GM21723 (cell line): ENCODE measurements around the gene DAGLA.

Source experiments
- ATAC-seq: cut with Tn5 transposase; IDR thresholded peaks from one replicate; pipeline ENCODE4 v1.9.1; 2021; ENCODE audit warnings: mild to moderate bottlenecking, moderate library complexity; ENCODE audit not compliant: unreplicated experiment

Gene DAGLA

GRCh38 chr11:61793083-61793828 lies 113.1 kb downstream of the DAGLA start:
- ATAC-seq: no peak

GRCh38 chr11:61793829-61794204 lies 113.6 kb downstream of the DAGLA start:
- ATAC-seq: no peak

- no peak for ATAC-seq
Measured at GRCh38 chr11:61794579-61794978, 114.4 kb downstream of the DAGLA start.

- no peak for ATAC-seq
Measured at GRCh38 chr11:61795459-61795858, 115.3 kb downstream of the DAGLA start.

- ATAC-seq: no peak
Measured at GRCh38 chr11:61795876-61796526, 115.8 kb downstream of the DAGLA start.
